IPS-18c (cell line): ENCODE data around the gene LYPD6.
A peak's percentile ranks its signal among the peaks of the same experiment; 100 is the strongest.
"Not testable (repeated sequence)": the region's sequence is repeated elsewhere in the genome, so short reads cannot be mapped to it uniquely, and the experiment has no call there.

Source experiments
- H3K4me3 ChIP-seq: 2 replicates; pipeline ENCODE4 v1.7.0; 2013; ENCODE audit warnings: low read depth, mild to moderate bottlenecking, low read length, moderate library complexity; ENCODE audit not compliant: insufficient read depth
- H3K9me3 ChIP-seq: one replicate; pipeline ENCODE4 v1.6.1; 2013; ENCODE audit warnings: mild to moderate bottlenecking, low read length, moderate library complexity; ENCODE audit not compliant: control insufficient read depth, insufficient read depth

Gene LYPD6

GRCh38 chr2:149330127-149331022, at the start of gene LYPD6:
LYPD6 (plus strand) TSS chr2:149330587; CDS start chr2:149437709, 107,122 bp downstream.
- H3K9me3 ChIP-seq = no peaks in the 10 kb centered on the region
- H3K4me3 ChIP-seq = peak within 1 kb of the TSS; percentile 90

GRCh38 chr2:149281441-149281840, 48.9 kb upstream of the LYPD6 start:
- no peaks in the 10 kb centered on the region for H3K9me3 ChIP-seq
- H3K4me3 ChIP-seq = no peak overlapping the region

- H3K4me3 ChIP-seq = no peak overlapping the region
These were observed 39.7 kb upstream of the LYPD6 start for GRCh38 chr2:149290662-149291061.

GRCh38 chr2:149291881-149292280, 38.5 kb upstream of the LYPD6 start:
- H3K9me3 ChIP-seq = no peaks in the 10 kb centered on the region
- no peak overlapping the region for H3K4me3 ChIP-seq

More at GRCh38 chr2:149290662-149291061, 39.7 kb upstream of the LYPD6 start:
- no peaks in the 10 kb centered on the region for H3K9me3 ChIP-seq

GRCh38 chr2:149296031-149296430, 34.4 kb upstream of the LYPD6 start:
- no peak overlapping the region for H3K4me3 ChIP-seq
- H3K9me3 ChIP-seq = no peaks in the 10 kb centered on the region

- no peaks in the 10 kb centered on the region for H3K9me3 ChIP-seq
These were observed 23.4 kb upstream of the LYPD6 start for GRCh38 chr2:149307014-149307413.

GRCh38 chr2:149310349-149310748, 20.0 kb upstream of the LYPD6 start:
- Histone ChIP-seq H3K4me3 (no peak overlapping the region), H3K9me3 (no peaks in the 10 kb centered on the region)

More at GRCh38 chr2:149307014-149307413, 23.4 kb upstream of the LYPD6 start:
- H3K4me3 ChIP-seq = no peak overlapping the region

- no peak overlapping the region for H3K4me3 ChIP-seq
- H3K9me3 ChIP-seq = no peaks in the 10 kb centered on the region
These were observed 18.3 kb upstream of the LYPD6 start for GRCh38 chr2:149312039-149312438.

- Histone ChIP-seq H3K9me3 (no peaks in the 10 kb centered on the region), H3K4me3 (no peak overlapping the region)
These were observed 16.8 kb upstream of the LYPD6 start for GRCh38 chr2:149313512-149313972.

- H3K9me3 ChIP-seq = no peaks in the 10 kb centered on the region
- no peak overlapping the region; the same call in 1 of the 2 replicates for H3K4me3 ChIP-seq
These were observed 15.7 kb upstream of the LYPD6 start for GRCh38 chr2:149314687-149315086.

GRCh38 chr2:149315461-149315860, 14.9 kb upstream of the LYPD6 start:
- Histone ChIP-seq H3K9me3 (no peaks in the 10 kb centered on the region), H3K4me3 (no peak overlapping the region)

- H3K9me3 ChIP-seq, H3K4me3 ChIP-seq: not testable (repeated sequence)
These were observed 11.8 kb upstream of the LYPD6 start for GRCh38 chr2:149318566-149318965.

GRCh38 chr2:149320362-149320761, 10.0 kb upstream of the LYPD6 start:
- no peak overlapping the region for H3K4me3 ChIP-seq

GRCh38 chr2:149329068-149329467, 1.3 kb upstream of the LYPD6 start:
- H3K4me3 ChIP-seq = peak overlapping the region; percentile 90; the same call in 1 of the 2 replicates

More at GRCh38 chr2:149320362-149320761, 10.0 kb upstream of the LYPD6 start:
- no peaks in the 10 kb centered on the region for H3K9me3 ChIP-seq

GRCh38 chr2:149329489-149330126, 779 bp upstream of the LYPD6 start:
- Histone ChIP-seq H3K9me3 (no peaks in the 10 kb centered on the region), H3K4me3 (peak overlapping the region; percentile 90)

More at GRCh38 chr2:149329068-149329467, 1.3 kb upstream of the LYPD6 start:
- no peaks in the 10 kb centered on the region for H3K9me3 ChIP-seq

GRCh38 chr2:149331023-149331400, 625 bp downstream of the LYPD6 start:
- Histone ChIP-seq H3K4me3 (peak overlapping the region; percentile 90), H3K9me3 (no peaks in the 10 kb centered on the region)

- Histone ChIP-seq H3K4me3 (no peak overlapping the region), H3K9me3 (no peaks in the 10 kb centered on the region)
These were observed 2.0 kb downstream of the LYPD6 start for GRCh38 chr2:149332364-149332763.

GRCh38 chr2:149333636-149334035, 3.2 kb downstream of the LYPD6 start:
- H3K9me3 ChIP-seq = no peaks in the 10 kb centered on the region

More at GRCh38 chr2:149333636-149334035, 3.2 kb downstream of the LYPD6 start:
- H3K4me3 ChIP-seq = no peak overlapping the region
